Tibial artery (tissue), 4 donors: ENCODE data around the gene ANO6.

ENCODE experiments used
- DNase-seq, 2 donors: peaks; one replicate each; pipeline ENCODE4 v3.0.0-alpha.2; 2019
- H3K27ac ChIP-seq, 2 donors: fragments of 200-600 bp; sonication (generic) in 1 of 2; 1 replicate in 1 of 2; 2 replicates in 1 of 2; pipeline ENCODE4 v1.5.1; 2018 to 2019; ENCODE audit warnings: mild to moderate bottlenecking in 1 of 2
- H3K27me3 ChIP-seq, 2 donors: fragments of 200-600 bp; sonication (generic) in 1 of 2; one replicate each; pipeline versions ENCODE4 v1.5.1 to v1.6.0; 2016 to 2019
- H3K36me3 ChIP-seq, 3 donors: fragments of 200-600 bp; sonication (generic) in 2 of 3; one replicate each; pipeline ENCODE4 v1.5.1; 2016 to 2019; ENCODE audit warnings: mild to moderate bottlenecking in 2 of 3
- H3K4me1 ChIP-seq, 4 donors: fragments of 200-600 bp; sonication (generic) in 2 of 4; 1 replicate in 3 of 4; 2 replicates in 1 of 4; pipeline ENCODE4 v1.5.1; 2016 to 2019
- H3K4me3 ChIP-seq, 2 donors: fragments of 200-600 bp; sonication (generic) in 1 of 2; 1 replicate in 1 of 2; 2 replicates in 1 of 2; pipeline ENCODE4 v1.5.1; 2018 to 2019; ENCODE audit warnings: mild to moderate bottlenecking in 2 of 2
- H3K9me3 ChIP-seq, 3 donors: fragments of 200-600 bp; sonication (generic) in 1 of 3; one replicate each; pipeline ENCODE4 v1.5.1; 2016 to 2019
- intact Hi-C: fragments of 100-400 bp; cut with DNase I; formaldehyde crosslinking; loops from one replicate; pipeline ENCODE4 v1.15.0; 2023; ENCODE audit warnings: low total_unique reads
- TF ChIP-seq, protein P1 (sequence below), 2 experiments: fragments of 200-600 bp in 1 of 2; fragments of 450-650 bp in 1 of 2; IDR thresholded peaks; one replicate each; pipeline ENCODE4 v1.5.1; 2017 to 2019; ENCODE audit warnings: antibody characterized with exemption in 2 of 2, mild to moderate bottlenecking in 1 of 2, moderate library complexity in 1 of 2

ANO6 gene

DNA sequence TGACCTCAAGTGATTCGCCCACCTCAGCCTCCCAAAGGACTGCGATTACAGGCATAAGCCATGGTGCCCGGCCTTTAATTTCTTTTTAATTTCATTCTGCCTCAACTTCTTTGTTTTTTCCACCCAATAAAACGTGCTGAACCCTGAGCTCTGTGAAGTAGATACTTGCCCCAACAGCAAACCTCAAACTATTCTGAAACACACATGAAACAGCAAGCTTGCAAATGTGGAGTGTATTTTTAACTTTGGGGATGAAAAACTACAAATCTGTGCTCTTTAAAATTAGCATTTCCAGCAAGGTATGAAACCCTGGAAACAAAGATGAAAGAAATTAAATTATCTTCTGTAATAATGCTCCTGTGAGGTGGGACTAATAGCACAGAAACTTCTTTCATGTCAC lies 246.6 kb downstream of the ANO6 start:
- no peaks in the 10 kb centered on the region for H3K27me3 ChIP-seq
- intact Hi-C loops, result no loop called here
- no peaks in the 10 kb centered on the region for H3K36me3 ChIP-seq
- DNase-seq, result no peak
- H3K27ac ChIP-seq, result no peak overlapping the region
- H3K4me3 ChIP-seq, result no peak overlapping the region
- TF ChIP-seq, protein P1, sequence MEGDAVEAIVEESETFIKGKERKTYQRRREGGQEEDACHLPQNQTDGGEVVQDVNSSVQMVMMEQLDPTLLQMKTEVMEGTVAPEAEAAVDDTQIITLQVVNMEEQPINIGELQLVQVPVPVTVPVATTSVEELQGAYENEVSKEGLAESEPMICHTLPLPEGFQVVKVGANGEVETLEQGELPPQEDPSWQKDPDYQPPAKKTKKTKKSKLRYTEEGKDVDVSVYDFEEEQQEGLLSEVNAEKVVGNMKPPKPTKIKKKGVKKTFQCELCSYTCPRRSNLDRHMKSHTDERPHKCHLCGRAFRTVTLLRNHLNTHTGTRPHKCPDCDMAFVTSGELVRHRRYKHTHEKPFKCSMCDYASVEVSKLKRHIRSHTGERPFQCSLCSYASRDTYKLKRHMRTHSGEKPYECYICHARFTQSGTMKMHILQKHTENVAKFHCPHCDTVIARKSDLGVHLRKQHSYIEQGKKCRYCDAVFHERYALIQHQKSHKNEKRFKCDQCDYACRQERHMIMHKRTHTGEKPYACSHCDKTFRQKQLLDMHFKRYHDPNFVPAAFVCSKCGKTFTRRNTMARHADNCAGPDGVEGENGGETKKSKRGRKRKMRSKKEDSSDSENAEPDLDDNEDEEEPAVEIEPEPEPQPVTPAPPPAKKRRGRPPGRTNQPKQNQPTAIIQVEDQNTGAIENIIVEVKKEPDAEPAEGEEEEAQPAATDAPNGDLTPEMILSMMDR (IDR thresholded peaks at IDR 0.05), result no peak
- no peaks in the 10 kb centered on the region for H3K9me3 ChIP-seq
- peaks cover 0 to 25% (median 0%) of the 10 kb centered on the region in 4 donors for H3K4me1 ChIP-seq

DNA sequence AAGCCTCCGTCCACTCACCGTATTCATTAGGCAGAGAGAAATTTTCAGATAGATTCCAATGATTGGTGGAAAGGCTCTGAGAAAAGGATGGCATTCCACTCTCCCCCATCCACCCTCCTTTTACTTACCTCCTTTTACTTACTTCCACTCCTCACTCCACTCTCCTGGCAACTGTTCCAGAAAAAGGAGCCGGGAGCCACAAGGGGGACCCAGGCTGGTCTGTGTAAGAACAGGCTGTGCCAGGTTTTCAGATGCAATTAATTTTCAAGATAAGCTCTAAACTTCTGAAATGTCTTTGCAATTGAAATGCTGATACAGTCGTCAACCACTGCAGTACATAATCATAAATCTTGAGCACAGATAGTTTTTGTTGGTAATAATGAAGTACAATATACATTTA lies 248.8 kb downstream of the ANO6 start:
- H3K9me3 ChIP-seq, result no peaks in the 10 kb centered on the region
- H3K27me3 ChIP-seq, result no peaks in the 10 kb centered on the region
- H3K4me3 ChIP-seq, result no peak overlapping the region
- TF ChIP-seq, protein P1 (IDR thresholded peaks at IDR 0.05), result no peak
- no peak for DNase-seq
- H3K27ac ChIP-seq, result no peak overlapping the region
- intact Hi-C loops, result no loop called here
- peaks cover 0 to 5% (median 0%) of the 10 kb centered on the region in 4 donors for H3K4me1 ChIP-seq
- no peaks in the 10 kb centered on the region for H3K36me3 ChIP-seq

DNA sequence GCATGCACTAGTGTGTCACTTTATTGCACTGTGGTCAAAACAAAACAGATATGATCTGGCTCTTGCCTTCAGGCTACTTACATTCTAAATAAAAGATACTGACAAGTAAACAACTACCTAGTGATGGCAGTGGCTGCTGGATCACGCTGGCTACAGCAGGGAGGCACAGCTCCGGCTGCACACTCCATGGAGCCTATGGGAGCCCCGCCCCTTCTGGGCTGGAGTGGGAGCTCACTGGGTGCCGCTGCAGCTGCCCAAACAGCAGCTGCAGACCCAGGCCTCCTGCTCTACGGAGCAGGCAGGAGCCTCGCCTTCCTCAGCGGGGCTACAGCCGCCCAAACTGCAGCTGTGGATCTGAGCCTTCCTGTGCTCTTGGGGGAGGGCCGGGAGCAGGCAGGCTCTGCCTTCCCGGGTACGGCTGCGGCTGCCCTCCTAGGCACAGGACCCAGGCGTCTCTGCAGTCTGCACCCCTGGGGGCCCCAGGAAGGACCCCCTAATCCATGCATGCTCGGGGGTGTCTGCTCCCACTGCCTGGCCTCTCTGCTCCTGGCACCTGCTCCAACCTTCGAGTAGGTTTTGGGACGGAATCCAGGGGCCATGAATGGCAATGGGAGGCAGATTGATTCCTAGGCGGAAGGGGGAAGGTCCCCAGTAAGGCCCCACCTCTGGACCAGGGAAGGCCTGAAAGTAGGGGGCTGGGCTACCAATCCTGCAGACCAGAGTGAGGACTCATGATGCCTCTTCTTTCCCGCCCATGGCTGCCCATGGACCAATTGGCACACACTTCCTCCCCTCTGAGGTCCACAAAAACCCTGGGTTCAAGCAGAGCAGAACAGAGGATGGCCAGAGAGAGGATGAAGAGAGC lies 253.1 kb downstream of the ANO6 start:
- Histone ChIP-seq H3K27ac (no peak overlapping the region), H3K27me3 (no peaks in the 10 kb centered on the region), H3K9me3 (no peaks in the 10 kb centered on the region), H3K36me3 (no peaks in the 10 kb centered on the region), H3K4me1 (no peaks in the 10 kb centered on the region), H3K4me3 (no peak overlapping the region)
- no peak for DNase-seq
- TF ChIP-seq, protein P1 (IDR thresholded peaks at IDR 0.05), result no peak
- intact Hi-C loops, result no loop called here

DNA sequence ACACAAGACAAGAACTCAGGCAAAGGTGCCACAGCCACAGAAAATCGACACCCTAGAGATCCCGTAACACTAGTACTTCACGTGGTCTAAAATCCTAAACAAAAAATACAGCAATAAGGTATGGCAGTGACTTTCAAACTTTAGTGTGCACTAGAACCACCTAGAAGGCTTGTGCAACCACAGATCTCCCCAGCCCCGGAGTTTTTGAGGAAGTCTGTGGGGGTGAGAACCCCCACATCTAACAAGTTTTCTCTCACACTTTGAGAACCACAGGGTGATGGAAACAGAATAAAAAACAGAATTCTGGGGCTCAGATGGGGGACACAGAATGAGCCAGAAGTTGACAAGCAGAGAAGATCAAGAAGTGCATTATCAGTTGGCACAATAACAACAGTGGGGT lies 254.0 kb downstream of the ANO6 start:
- Histone ChIP-seq H3K27ac (no peak overlapping the region), H3K27me3 (no peaks in the 10 kb centered on the region), H3K9me3 (no peaks in the 10 kb centered on the region), H3K4me1 (no peaks in the 10 kb centered on the region), H3K36me3 (no peaks in the 10 kb centered on the region), H3K4me3 (no peak overlapping the region)
- intact Hi-C loops, result no loop called here
- TF ChIP-seq, protein P1 (IDR thresholded peaks at IDR 0.05), result no peak
- no peak for DNase-seq

- intact Hi-C loops, result no loop called here
- no peaks in the 10 kb centered on the region for H3K9me3 ChIP-seq
- peaks cover 0 to 5% (median 0%) of the 10 kb centered on the region in 4 donors for H3K4me1 ChIP-seq
- DNase-seq, result no peak
- H3K27ac ChIP-seq, result no peak overlapping the region
- H3K36me3 ChIP-seq, result no peaks in the 10 kb centered on the region
- no peaks in the 10 kb centered on the region for H3K27me3 ChIP-seq
- TF ChIP-seq, protein P1 (IDR thresholded peaks at IDR 0.05), result no peak
- no peak overlapping the region for H3K4me3 ChIP-seq
Observed at GRCh38 chr12:45473636-45474035, 257.7 kb downstream of the ANO6 start.
